Measurements from ENCODE around the gene RAB3IL1. TPM values are rescaled to one million over a fixed set of nuclear protein-coding genes. Genes with fewer than 3 reads are reported as not detected.

Gene RAB3IL1
- total RNA-seq, 3 donors from 2014 or later, result 0.15 to 1.4 TPM; not detected in 1

- H3K4me1 Mint-ChIP-seq (ENCODE audit: low read depth), result no peaks in the 10 kb centered on the region
- no peaks in the 10 kb centered on the region for H3K9me3 Mint-ChIP-seq
- no peaks in the 10 kb centered on the region for H3K27me3 Mint-ChIP-seq (ENCODE audit: low read depth)
- ATAC-seq (no peak), DNase-seq (no peak)
- no peaks in the 10 kb centered on the region for H3K36me3 Mint-ChIP-seq (ENCODE audit: insufficient read depth)
- H3K4me3 Mint-ChIP-seq, result no peak overlapping the region
Observed at GRCh38 chr11:61907282-61907681, 10.1 kb downstream of the RAB3IL1 start.

- H3K9me3 Mint-ChIP-seq, result no peaks in the 10 kb centered on the region
- no peaks in the 10 kb centered on the region for H3K27me3 Mint-ChIP-seq (ENCODE audit: low read depth)
- H3K36me3 Mint-ChIP-seq (ENCODE audit: insufficient read depth), result no peaks in the 10 kb centered on the region
- ATAC-seq, result no peak
- H3K4me1 Mint-ChIP-seq (ENCODE audit: low read depth), result no peaks in the 10 kb centered on the region
- no peak overlapping the region for H3K4me3 Mint-ChIP-seq
- DNase-seq, result no peak
Observed at GRCh38 chr11:61906522-61906909, 10.8 kb downstream of the RAB3IL1 start.

- Mint-ChIP-seq H3K27me3 (ENCODE audit: low read depth) (no peaks in the 10 kb centered on the region), H3K9me3 (no peaks in the 10 kb centered on the region), H3K4me1 (ENCODE audit: low read depth) (no peaks in the 10 kb centered on the region), H3K4me3 (no peak overlapping the region), H3K36me3 (ENCODE audit: insufficient read depth) (no peaks in the 10 kb centered on the region)
- no peak for DNase-seq
- ATAC-seq, result no peak
Observed at GRCh38 chr11:61905801-61906521, 11.4 kb downstream of the RAB3IL1 start.

DNA sequence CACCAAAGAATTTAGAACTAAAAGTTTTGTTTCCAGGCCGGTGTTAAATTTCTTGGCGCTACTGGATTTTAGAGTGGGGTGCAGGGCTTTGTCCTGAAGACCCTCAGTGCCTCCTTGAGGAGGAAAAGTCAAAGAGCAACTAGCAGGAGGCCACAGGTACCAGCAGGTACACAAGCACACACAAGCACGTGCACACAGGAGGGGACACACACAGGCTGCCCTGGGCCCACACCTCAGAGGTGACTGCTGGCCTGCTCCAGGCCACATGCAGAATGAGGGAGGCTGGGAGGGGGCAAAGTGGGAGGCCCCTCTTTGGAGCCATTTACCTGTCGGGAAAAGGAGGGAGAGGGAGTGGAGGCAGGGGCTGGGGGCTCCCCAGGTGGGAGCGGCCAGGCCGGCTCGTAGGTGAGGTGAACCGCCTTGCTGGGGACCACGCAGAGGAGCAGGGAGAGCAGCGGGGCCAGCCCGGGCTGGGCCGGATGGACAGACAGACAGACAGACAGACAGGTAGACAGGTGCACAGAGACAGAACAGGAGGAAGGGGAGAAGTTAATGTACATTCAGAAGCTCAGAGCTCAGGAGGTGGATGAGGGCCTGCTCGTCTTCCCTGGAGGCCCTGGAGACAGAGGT lies 12.2 kb downstream of the RAB3IL1 start:
- no peaks in the 10 kb centered on the region for H3K27me3 Mint-ChIP-seq (ENCODE audit: low read depth)
- H3K36me3 Mint-ChIP-seq (ENCODE audit: insufficient read depth), result no peaks in the 10 kb centered on the region
- no peak for ATAC-seq
- H3K4me3 Mint-ChIP-seq, result no peak overlapping the region
- H3K4me1 Mint-ChIP-seq (ENCODE audit: low read depth), result no peaks in the 10 kb centered on the region
- DNase-seq, result no peak
- no peaks in the 10 kb centered on the region for H3K9me3 Mint-ChIP-seq

GRCh38 chr11:61904539-61905048 lies 12.8 kb downstream of the RAB3IL1 start:
- Mint-ChIP-seq H3K9me3 (no peaks in the 10 kb centered on the region), H3K36me3 (ENCODE audit: insufficient read depth) (no peaks in the 10 kb centered on the region), H3K27me3 (ENCODE audit: low read depth) (no peaks in the 10 kb centered on the region), H3K4me3 (no peak overlapping the region), H3K4me1 (ENCODE audit: low read depth) (no peaks in the 10 kb centered on the region)
- peak; percentile 36 to 42 for ATAC-seq
- DNase-seq, result no peak

GRCh38 chr11:61903845-61904244 lies 13.5 kb downstream of the RAB3IL1 start:
- Mint-ChIP-seq H3K36me3 (ENCODE audit: insufficient read depth) (no peaks in the 10 kb centered on the region), H3K27me3 (ENCODE audit: low read depth) (no peaks in the 10 kb centered on the region)
- ATAC-seq, result no peak

DNA sequence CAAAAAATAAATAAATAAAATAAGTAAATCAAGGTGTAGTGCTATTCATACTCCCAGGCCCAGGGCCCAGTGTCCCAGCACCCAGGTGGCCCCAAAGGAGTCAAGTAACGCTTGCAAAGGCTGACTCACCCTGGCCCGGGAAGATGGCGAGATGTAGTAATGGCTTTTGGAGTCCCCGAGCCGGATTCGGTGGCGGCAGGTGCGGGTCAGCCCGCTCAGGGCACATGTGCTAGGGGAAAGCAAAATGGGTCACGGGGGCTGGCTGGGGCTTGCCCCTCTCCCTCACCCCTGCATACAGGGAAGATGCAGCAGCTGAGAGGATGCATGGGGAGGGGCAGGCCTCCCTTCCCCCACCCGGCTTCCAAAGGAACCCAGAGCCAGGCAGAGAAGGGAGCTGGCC lies 15.1 kb downstream of the RAB3IL1 start:
- Mint-ChIP-seq H3K4me1 (ENCODE audit: low read depth) (peaks cover 5% of the 10 kb centered on the region), H3K4me3 (no peak overlapping the region), H3K27me3 (ENCODE audit: low read depth) (no peaks in the 10 kb centered on the region), H3K36me3 (ENCODE audit: insufficient read depth) (no peaks in the 10 kb centered on the region), H3K9me3 (no peaks in the 10 kb centered on the region)
- ATAC-seq, result no peak
- DNase-seq, result no peak

More at GRCh38 chr11:61903845-61904244, 13.5 kb downstream of the RAB3IL1 start:
- no peak for DNase-seq
- no peak overlapping the region for H3K4me3 Mint-ChIP-seq
- peaks cover 5% of the 10 kb centered on the region for H3K4me1 Mint-ChIP-seq (ENCODE audit: low read depth)
- no peaks in the 10 kb centered on the region for H3K9me3 Mint-ChIP-seq

GRCh38 chr11:61901397-61901796 lies 16.0 kb downstream of the RAB3IL1 start:
- DNase-seq (no peak), ATAC-seq (no peak)
- no peaks in the 10 kb centered on the region for H3K27me3 Mint-ChIP-seq (ENCODE audit: low read depth)
- H3K9me3 Mint-ChIP-seq, result no peaks in the 10 kb centered on the region
- H3K4me3 Mint-ChIP-seq, result no peak overlapping the region
- no peaks in the 10 kb centered on the region for H3K36me3 Mint-ChIP-seq (ENCODE audit: insufficient read depth)
- peaks cover 5% of the 10 kb centered on the region for H3K4me1 Mint-ChIP-seq (ENCODE audit: low read depth)

- H3K4me1 Mint-ChIP-seq (ENCODE audit: low read depth), result peaks cover 5% of the 10 kb centered on the region
- DNase-seq, result no peak
- no peaks in the 10 kb centered on the region for H3K27me3 Mint-ChIP-seq (ENCODE audit: low read depth)
- H3K4me3 Mint-ChIP-seq, result no peak overlapping the region
- H3K9me3 Mint-ChIP-seq, result no peaks in the 10 kb centered on the region
- no peak for ATAC-seq
- H3K36me3 Mint-ChIP-seq (ENCODE audit: insufficient read depth), result no peaks in the 10 kb centered on the region
Observed at GRCh38 chr11:61900251-61900650, 17.1 kb downstream of the RAB3IL1 start.

DNA sequence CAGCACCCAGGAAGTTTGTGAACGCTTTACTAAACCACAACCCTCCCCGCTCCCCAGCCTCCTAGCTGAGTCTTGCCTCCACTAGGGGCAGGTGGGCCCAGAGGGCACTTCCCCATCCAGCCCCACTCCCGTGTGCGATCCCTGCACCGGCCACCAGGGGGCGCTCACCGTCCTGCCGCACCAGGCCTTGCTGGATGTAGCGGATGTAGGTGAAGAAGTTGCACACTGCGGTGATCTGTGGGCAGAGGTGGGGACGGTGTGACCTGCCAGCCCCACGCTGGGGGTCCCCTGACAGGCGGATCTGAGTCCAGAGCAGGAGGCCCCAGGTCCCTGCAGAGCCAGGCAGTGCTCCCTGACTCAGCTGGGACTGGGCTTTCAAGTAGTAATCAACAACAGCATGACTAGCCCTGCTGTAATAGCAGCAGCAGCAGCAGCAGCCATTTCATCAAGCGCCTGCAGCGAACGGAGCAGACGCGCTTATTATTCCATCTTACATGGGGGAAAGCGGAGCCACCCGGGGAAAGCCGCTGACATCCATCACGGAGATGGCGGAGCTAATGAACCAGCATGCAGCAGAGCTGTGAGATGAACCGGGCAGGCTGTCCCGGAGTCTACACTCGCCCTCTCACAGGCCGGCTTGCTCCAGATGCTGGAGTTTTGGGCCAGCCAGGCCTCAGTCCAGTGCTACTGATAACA lies 18.1 kb downstream of the RAB3IL1 start:
- no peak overlapping the region for H3K4me3 Mint-ChIP-seq
- no peaks in the 10 kb centered on the region for H3K27me3 Mint-ChIP-seq (ENCODE audit: low read depth)
- DNase-seq, result peak; percentile 94
- no peaks in the 10 kb centered on the region for H3K36me3 Mint-ChIP-seq (ENCODE audit: insufficient read depth)
- H3K9me3 Mint-ChIP-seq, result no peaks in the 10 kb centered on the region
- ATAC-seq, result peak; percentile 92 to 93
- H3K4me1 Mint-ChIP-seq (ENCODE audit: low read depth), result peaks cover 5% of the 10 kb centered on the region

- Mint-ChIP-seq H3K27me3 (ENCODE audit: low read depth) (no peaks in the 10 kb centered on the region), H3K36me3 (ENCODE audit: insufficient read depth) (no peaks in the 10 kb centered on the region), H3K4me3 (no peak overlapping the region), H3K9me3 (no peaks in the 10 kb centered on the region), H3K4me1 (ENCODE audit: low read depth) (peaks cover 5% of the 10 kb centered on the region)
- ATAC-seq, result no peak
- no peak for DNase-seq
Observed at GRCh38 chr11:61898247-61898582, 19.2 kb downstream of the RAB3IL1 start.

DNA sequence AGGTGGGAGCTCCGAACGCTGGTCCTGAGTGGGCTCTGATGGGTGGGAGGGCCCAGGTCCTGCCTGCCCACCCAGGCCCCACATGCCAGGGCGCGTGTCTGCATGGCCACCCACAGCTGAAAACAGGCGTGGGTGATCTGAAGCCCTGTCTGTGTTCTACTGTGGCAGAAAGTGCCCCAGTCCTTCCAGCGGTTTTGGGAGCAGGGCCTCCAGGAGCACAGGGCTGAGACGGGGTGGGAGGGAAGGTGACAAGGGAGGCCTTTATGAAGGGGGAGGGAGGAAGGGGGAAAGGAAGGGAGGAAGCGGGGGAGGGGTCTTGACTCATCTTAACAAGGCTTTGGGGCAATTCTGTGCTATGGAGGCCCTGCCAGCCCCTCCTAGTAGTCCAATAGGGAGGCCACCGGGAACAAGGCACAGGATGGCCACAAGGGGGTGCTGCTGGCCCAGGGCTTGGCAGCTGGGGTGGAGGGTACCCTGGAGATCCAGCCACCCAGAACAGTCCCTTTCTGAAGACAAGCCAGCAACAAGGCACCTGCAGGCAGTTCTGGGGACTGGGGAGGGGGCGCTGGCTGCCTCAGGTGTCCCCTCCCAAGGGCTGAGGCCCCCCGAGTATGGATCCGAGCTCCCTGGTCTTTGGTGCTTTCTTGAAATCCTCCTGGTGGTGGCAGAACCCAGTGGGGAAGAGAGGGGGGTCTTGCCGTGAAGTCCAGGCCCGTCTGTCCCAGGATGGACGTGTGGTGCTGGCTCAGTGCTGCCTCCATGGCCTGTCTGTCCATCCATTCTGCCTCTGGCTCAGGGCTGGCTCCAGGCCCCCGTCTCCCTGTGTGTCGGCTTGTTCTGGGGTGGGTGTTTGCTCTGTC lies 19.7 kb downstream of the RAB3IL1 start:
- peak; percentile 77 for DNase-seq
- no peaks in the 10 kb centered on the region for H3K9me3 Mint-ChIP-seq
- H3K4me3 Mint-ChIP-seq, result no peak overlapping the region
- ATAC-seq, result peak; percentile 62
- H3K27me3 Mint-ChIP-seq (ENCODE audit: low read depth), result no peaks in the 10 kb centered on the region
- peaks cover 5% of the 10 kb centered on the region for H3K4me1 Mint-ChIP-seq (ENCODE audit: low read depth)
- no peaks in the 10 kb centered on the region for H3K36me3 Mint-ChIP-seq (ENCODE audit: insufficient read depth)

- Mint-ChIP-seq H3K36me3 (ENCODE audit: insufficient read depth) (no peaks in the 10 kb centered on the region), H3K4me3 (no peak overlapping the region), H3K27me3 (ENCODE audit: low read depth) (no peaks in the 10 kb centered on the region), H3K9me3 (no peaks in the 10 kb centered on the region), H3K4me1 (ENCODE audit: low read depth) (peaks cover 8% of the 10 kb centered on the region)
- ATAC-seq, result no peak
- DNase-seq, result no peak
Observed at GRCh38 chr11:61896665-61897386, 20.5 kb downstream of the RAB3IL1 start.

DNA sequence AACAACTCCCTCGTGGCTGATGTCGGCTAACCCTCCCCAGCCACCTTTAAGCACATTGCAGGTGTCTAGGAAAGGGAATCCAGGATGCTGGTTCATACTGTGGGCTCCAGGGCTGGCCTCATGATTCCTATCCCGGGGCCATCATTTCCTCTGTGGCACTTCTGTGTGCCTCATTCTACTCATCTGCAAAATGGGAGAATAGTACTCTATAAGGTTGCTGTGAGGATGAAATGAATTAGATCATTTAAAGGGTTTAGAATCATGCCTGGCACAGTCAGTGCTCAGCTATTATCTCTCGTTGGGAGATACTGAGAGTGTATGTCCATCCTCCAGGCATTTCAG lies 21.7 kb downstream of the RAB3IL1 start:
- H3K4me1 Mint-ChIP-seq (ENCODE audit: low read depth), result peaks cover 10% of the 10 kb centered on the region
- no peaks in the 10 kb centered on the region for H3K36me3 Mint-ChIP-seq (ENCODE audit: insufficient read depth)
- no peak overlapping the region for H3K4me3 Mint-ChIP-seq
- H3K9me3 Mint-ChIP-seq, result no peaks in the 10 kb centered on the region
- H3K27me3 Mint-ChIP-seq (ENCODE audit: low read depth), result no peaks in the 10 kb centered on the region
- ATAC-seq (no peak), DNase-seq (no peak)

All from activated T-cell treated with anti-CD3 and anti-CD28 coated beads, Interleukin-2, amount 50 U/mL, for 4 hours (primary cell).